Activated T-cell treated with anti-CD3 and anti-CD28 coated beads, Interleukin-2, amount 50 U/mL, for 4 hours (primary cell): Measurements from ENCODE around the gene MACROD2. TPM values are rescaled to one million over a fixed set of nuclear protein-coding genes. Genes with fewer than 3 reads are reported as not detected.

Experiments
- ATAC-seq, 2 donors: fragments of 200-7000 bp; cut with Tn5 transposase; one replicate each; pipeline ENCODE4 v1.10.0; 2021
- DNase-seq: peaks from one replicate; pipeline ENCODE4 v3.0.0-alpha.2; 2020
- H3K27me3 Mint-ChIP-seq: one replicate; pipeline ENCODE4 v1.8.0; 2021; ENCODE audit warnings: low read depth, mixed read lengths
- H3K36me3 Mint-ChIP-seq: one replicate; pipeline ENCODE4 v1.8.0; 2022; ENCODE audit warnings: mixed read lengths; ENCODE audit not compliant: insufficient read depth
- H3K4me1 Mint-ChIP-seq: one replicate; pipeline ENCODE4 v1.8.0; 2021; ENCODE audit warnings: low read depth, mixed read lengths
- H3K4me3 Mint-ChIP-seq: one replicate; pipeline ENCODE4 v1.8.0; 2021; ENCODE audit warnings: mild to moderate bottlenecking, moderate library complexity, mixed read lengths
- H3K9me3 Mint-ChIP-seq: one replicate; pipeline ENCODE4 v1.8.0; 2021; ENCODE audit warnings: mixed read lengths
- total RNA-seq, 3 donors: library from RNA; stranded (reverse); gene quantifications; one replicate each; pipeline ENCODE4 v1.2.1, GENCODE V29; 2021

MACROD2 gene
- total RNA-seq, 3 donors from 2014 or later, result 0.10 TPM; not detected in 2

DNA sequence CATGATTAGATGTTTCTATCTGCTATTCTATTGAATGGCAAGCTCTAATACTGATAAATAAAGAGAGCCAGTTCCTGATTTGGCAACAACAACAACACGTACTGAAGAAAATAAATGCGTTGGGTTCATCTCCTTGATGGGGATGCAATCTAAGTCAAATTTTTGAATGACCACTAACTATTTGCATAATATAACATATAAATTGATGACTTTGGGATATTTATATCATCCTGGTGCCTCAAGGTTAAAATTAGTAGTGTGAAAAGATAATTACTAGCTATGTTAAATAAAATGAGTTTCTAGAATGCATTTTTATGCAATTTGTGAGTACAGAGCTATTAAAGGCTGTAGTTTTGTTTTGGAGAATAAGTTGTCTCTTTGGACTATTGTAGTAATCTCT is 1681.5 kb downstream of the MACROD2 start:
- H3K36me3 Mint-ChIP-seq, result no peaks in the 10 kb centered on the region
- no peak for ATAC-seq
- peaks cover 3% of the 10 kb centered on the region for H3K9me3 Mint-ChIP-seq
- peaks cover 3% of the 10 kb centered on the region for H3K27me3 Mint-ChIP-seq
- no peaks in the 10 kb centered on the region for H3K4me1 Mint-ChIP-seq
- no peak overlapping the region for H3K4me3 Mint-ChIP-seq
- DNase-seq, result no peak

DNA sequence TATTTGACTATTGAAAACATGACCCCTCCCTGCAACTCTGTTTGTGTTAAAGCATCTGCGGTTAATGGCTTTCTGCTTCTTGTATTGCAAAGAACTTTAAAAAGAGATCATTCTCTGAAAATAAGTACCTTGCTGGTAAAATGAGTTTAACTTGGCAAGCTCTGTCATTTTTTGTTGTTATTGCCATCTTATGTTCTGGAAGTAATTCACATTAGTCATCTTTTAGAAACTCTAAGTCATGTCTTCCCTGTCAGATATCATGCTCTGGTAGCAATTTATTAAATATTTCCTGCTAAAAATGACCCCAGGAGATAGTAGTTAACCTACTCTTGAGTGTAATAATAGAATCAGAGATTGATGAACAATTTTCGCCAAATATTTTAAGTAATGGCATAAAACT is 1687.4 kb downstream of the MACROD2 start:
- DNase-seq (no peak), ATAC-seq (no peak)
- Mint-ChIP-seq H3K27me3 (peaks cover 3% of the 10 kb centered on the region), H3K36me3 (no peaks in the 10 kb centered on the region), H3K4me3 (no peak overlapping the region), H3K4me1 (no peaks in the 10 kb centered on the region), H3K9me3 (no peaks in the 10 kb centered on the region)

DNA sequence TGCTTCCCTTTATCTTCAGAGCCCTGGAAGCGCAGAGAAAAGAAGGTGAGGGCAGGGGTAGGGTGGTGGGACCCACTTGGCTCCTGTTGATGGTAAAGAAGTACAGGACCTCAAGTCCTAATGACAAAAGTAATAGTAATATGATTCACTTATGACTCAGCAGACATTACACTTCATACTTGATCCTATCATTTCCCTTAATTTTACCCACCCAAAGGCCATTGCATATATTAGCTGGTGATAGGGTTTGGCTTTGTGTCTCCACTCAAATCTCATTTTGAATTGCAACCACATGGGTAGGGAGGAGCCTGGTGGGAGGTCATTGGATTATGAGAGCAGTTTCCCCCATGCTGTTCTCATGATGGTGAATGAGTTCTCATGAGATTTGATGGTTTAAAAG is 1697.3 kb downstream of the MACROD2 start:
- ATAC-seq, result no peak
- DNase-seq, result no peak
- H3K4me3 Mint-ChIP-seq, result no peak overlapping the region
- H3K4me1 Mint-ChIP-seq, result no peaks in the 10 kb centered on the region
- H3K36me3 Mint-ChIP-seq, result no peaks in the 10 kb centered on the region
- H3K9me3 Mint-ChIP-seq, result peaks cover 7% of the 10 kb centered on the region
- H3K27me3 Mint-ChIP-seq, result no peaks in the 10 kb centered on the region

DNA sequence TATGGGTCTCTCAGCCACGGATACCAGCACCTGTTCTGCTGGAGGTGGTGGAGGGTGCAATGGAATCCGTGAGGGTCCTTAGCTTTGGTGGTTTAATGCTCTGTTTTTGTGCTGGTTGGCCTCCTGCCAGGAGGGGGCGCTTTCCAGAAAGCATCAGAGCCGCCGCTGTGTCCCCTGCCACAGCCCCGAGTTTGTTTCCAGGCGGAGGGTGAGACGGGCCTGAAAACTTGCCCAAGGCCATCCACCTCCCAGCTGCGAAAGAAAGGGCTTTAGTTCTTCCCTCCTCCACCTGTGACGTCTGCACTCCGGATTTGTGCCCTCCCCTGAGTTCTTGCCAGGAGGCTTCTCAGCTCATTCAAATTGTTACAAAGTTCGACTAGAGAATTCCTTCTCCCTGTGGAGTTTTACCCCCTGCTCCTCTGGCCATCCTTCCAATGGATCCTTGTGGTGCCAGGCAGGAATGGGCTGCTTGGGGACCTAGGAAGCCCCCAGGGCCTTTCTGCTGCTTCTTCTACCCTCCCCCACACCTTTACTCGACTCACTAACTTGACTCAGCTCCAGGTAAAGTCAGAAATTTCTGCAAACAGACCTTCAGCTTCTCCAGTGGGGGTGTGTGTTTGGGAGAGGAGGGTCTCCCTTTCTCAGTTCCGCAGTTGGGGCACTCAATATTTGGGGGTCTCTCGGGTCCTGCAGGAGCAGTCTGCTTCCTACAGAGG is 1704.3 kb downstream of the MACROD2 start:
- no peaks in the 10 kb centered on the region for H3K36me3 Mint-ChIP-seq
- H3K27me3 Mint-ChIP-seq, result no peaks in the 10 kb centered on the region
- H3K4me1 Mint-ChIP-seq, result no peaks in the 10 kb centered on the region
- H3K4me3 Mint-ChIP-seq, result no peak overlapping the region
- H3K9me3 Mint-ChIP-seq, result peaks cover 4% of the 10 kb centered on the region
- no peak for ATAC-seq
- DNase-seq, result no peak

DNA sequence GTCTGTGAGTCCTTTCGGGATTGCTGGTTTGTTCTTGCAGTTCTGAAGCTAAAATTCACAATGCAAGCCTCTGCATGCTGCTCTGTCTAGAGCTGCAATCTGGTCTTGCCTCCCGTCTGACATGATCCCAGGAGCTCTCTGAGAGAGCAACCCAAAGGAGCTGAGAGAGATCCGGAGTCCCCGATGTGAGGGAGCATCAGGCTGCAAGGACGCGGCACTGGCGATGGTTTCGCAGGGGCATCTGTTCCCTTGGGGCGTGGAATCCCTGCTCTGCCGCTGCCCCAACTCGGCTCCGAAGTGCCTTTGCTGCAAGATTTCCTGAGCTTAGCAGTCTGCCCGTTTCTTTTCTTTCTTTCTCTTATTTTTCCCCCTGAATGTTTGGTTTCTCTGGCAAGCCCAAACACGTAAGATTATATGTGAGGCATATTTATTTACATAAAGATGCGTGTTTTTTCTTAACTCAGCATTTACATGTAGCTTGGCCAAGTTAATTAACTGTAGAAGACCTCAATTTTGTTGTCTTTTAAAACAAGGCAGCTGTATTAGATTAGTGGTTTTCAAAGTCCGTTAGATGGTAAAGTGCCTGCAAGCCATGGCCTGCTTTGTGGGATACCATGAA is 1704.9 kb downstream of the MACROD2 start:
- peaks cover 4% of the 10 kb centered on the region for H3K9me3 Mint-ChIP-seq
- H3K4me1 Mint-ChIP-seq, result no peaks in the 10 kb centered on the region
- H3K27me3 Mint-ChIP-seq, result no peaks in the 10 kb centered on the region
- no peak overlapping the region for H3K4me3 Mint-ChIP-seq
- ATAC-seq (no peak), DNase-seq (no peak)
- H3K36me3 Mint-ChIP-seq, result no peaks in the 10 kb centered on the region

DNA sequence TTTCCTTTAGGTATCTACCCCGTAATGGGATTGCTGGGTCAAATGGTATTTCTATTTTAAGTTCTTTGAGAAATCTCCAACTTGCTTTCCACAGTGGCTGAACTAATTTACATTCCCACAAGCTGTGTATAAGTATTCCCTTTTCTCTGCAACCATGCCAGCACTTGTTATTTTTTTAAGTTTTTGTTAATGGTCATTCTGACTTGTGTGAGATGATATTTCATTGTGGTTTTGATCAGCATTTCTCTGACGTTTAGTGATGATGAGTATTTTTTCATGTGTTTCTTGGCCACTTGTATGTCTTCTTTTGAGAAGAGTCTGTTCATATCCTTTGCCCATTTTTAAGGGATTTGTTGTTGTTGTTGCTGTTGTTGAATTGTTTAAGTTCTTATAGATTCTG is 1706.8 kb downstream of the MACROD2 start:
- Mint-ChIP-seq H3K4me3 (no peak overlapping the region), H3K27me3 (no peaks in the 10 kb centered on the region), H3K4me1 (no peaks in the 10 kb centered on the region), H3K36me3 (no peaks in the 10 kb centered on the region), H3K9me3 (no peaks in the 10 kb centered on the region)
- ATAC-seq (no peak), DNase-seq (no peak)

DNA sequence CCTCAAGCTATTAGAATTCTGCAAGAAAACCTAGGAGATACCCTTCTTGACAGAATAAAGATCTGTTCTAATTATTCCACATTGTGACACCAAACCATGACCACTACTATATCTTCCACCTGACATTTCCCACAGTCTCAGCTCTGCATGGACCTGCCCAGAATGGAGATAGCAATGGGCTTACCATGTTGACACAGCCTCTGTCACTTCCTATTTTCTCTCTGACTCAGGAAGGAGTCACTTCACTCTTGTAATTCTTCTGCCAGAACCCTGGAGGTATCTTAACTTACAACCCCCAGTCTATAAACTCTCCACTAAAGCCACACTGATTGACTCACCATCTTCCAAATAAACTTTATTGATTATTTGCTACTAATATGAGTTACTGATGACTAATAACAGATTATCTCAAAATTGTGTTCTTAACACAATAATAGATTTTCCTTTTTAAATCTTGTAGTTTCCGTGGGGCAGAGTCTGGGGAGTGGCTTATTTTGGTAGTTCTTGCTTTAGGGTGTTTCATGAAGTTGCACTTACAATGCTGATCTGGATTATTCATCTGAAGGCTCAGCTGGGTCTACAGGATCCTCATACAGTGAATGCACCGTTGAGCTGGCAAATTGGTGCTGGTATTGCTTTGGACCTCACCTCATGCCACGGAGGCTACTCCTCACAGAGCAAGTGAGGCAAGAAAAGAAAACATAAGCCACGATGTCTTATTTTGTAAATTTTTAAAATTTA is 1708.0 kb downstream of the MACROD2 start:
- H3K36me3 Mint-ChIP-seq, result no peaks in the 10 kb centered on the region

DNA sequence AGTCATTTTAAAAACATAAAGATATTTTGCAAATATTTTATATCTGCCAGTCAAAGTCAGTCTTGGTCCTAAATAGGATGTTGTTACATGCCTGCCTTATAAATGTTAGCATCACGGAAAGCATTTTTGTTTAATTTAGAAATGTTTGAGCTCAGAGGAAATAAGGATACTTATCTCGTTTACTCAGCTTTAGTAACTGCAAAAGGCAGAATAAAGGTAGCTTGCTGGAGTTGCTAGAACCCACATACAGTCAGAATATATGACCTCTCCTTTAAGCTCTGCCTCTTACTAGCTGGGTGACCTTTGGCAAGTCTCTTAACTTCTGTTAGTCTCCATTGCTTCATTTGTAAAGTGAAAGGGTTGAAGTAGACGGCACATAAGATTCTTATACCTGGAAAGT is 1710.7 kb downstream of the MACROD2 start:
- Mint-ChIP-seq H3K4me1 (no peaks in the 10 kb centered on the region), H3K27me3 (no peaks in the 10 kb centered on the region), H3K4me3 (no peak overlapping the region), H3K9me3 (no peaks in the 10 kb centered on the region), H3K36me3 (no peaks in the 10 kb centered on the region)
- DNase-seq (no peak), ATAC-seq (no peak)

More for the DNA sequence above, 1708.0 kb downstream of the MACROD2 start:
- no peak for ATAC-seq
- Mint-ChIP-seq H3K27me3 (no peaks in the 10 kb centered on the region), H3K4me3 (no peak overlapping the region), H3K4me1 (no peaks in the 10 kb centered on the region), H3K9me3 (no peaks in the 10 kb centered on the region)
- no peak for DNase-seq

DNA sequence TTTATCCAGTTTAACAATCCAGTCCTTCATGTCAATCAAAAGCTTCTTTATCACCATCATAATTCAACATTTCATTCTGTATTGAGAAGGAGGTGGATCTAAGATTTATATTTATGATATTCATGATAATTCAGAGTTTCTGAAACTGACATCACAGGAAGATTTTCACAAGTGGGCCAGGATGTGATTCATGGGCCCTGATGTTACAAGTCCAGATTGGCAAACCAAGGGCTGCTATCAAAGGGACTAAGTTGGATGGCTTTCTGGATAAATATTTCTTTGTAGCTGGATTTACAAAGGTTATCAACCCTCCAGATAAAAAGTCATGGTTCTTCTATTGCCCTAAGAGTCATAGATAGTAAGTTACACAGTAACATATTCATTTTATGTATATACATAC is 1711.4 kb downstream of the MACROD2 start:
- no peaks in the 10 kb centered on the region for H3K27me3 Mint-ChIP-seq
- no peaks in the 10 kb centered on the region for H3K36me3 Mint-ChIP-seq
- no peak for DNase-seq
- no peaks in the 10 kb centered on the region for H3K9me3 Mint-ChIP-seq
- no peaks in the 10 kb centered on the region for H3K4me1 Mint-ChIP-seq
- ATAC-seq, result no peak
- H3K4me3 Mint-ChIP-seq, result no peak overlapping the region

DNA sequence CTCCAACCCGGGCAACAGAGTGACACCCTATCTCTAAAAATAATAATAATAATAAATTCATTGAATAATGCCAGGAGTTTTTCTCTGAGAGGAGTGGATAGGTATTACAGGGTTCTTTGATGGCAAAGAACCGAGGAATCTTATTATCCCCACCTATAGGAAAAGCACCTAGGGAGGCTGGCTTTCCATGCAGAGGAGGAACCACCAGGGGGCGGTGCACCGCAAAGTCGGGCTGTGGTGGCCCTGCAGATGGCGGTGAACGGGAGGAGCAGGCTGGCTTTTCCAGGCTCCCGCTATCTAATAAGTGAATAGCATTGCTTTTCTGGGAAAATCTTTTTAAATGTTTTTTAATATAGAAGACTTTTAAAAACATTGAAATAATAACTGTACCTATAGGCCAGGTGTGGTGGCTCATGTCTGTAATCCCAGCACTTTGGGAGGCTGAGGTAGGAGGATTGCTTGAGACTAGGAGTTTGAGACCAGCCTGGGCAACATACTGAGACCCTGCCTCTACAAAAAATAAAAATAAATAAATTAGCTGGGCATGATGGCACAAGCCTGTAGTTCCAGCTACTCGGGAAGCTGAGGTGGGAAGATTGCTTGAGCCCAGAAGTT is 1713.8 kb downstream of the MACROD2 start:
- ATAC-seq, result no peak
- no peak overlapping the region for H3K4me3 Mint-ChIP-seq
- no peaks in the 10 kb centered on the region for H3K27me3 Mint-ChIP-seq
- no peaks in the 10 kb centered on the region for H3K9me3 Mint-ChIP-seq
- H3K4me1 Mint-ChIP-seq, result no peaks in the 10 kb centered on the region
- H3K36me3 Mint-ChIP-seq, result no peaks in the 10 kb centered on the region
- no peak for DNase-seq

DNA sequence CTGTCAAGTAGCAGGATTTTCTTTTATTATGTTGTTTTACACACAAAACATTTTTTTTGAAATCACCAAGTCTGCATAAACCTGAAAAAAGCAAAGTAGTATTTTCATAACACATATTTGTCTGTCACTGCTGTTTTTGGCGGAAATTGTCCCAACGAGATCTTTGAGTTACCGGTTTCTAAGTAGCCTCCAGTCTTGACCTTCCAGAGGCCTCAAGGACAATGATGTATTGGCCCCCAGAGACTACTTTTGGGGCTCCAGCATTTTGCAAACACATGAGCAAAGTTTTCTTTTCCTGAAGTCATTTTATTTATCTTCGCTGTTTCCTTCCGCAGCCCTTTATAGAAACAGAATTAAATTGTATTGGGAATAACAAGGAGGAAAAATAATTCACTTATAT is 1715.3 kb downstream of the MACROD2 start:
- no peaks in the 10 kb centered on the region for H3K27me3 Mint-ChIP-seq
- no peaks in the 10 kb centered on the region for H3K36me3 Mint-ChIP-seq
- H3K9me3 Mint-ChIP-seq, result no peaks in the 10 kb centered on the region
- no peak for DNase-seq
- no peaks in the 10 kb centered on the region for H3K4me1 Mint-ChIP-seq
- no peak overlapping the region for H3K4me3 Mint-ChIP-seq
- ATAC-seq, result no peak

DNA sequence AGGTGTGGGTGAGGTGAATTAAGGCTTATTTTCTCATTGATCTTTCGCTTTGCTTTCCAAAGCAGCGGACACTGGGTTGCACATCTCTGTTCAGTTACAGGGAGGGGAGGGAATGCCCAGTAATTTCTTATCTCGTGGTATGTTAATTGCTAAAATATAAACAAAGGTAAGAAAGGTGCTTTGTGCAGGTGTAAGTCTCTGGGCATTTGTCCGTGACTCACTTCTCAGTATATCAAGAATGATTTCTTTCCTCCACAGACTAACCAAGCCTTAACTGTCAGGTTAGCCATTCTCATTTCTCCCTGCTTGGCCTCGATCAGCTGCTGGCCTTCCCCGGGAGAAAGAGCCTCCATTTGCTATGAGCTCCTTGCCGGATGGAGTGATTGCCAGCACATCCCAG is 1715.9 kb downstream of the MACROD2 start:
- Mint-ChIP-seq H3K4me3 (no peak overlapping the region), H3K9me3 (no peaks in the 10 kb centered on the region), H3K36me3 (no peaks in the 10 kb centered on the region), H3K4me1 (no peaks in the 10 kb centered on the region), H3K27me3 (no peaks in the 10 kb centered on the region)
- DNase-seq (no peak), ATAC-seq (no peak)

DNA sequence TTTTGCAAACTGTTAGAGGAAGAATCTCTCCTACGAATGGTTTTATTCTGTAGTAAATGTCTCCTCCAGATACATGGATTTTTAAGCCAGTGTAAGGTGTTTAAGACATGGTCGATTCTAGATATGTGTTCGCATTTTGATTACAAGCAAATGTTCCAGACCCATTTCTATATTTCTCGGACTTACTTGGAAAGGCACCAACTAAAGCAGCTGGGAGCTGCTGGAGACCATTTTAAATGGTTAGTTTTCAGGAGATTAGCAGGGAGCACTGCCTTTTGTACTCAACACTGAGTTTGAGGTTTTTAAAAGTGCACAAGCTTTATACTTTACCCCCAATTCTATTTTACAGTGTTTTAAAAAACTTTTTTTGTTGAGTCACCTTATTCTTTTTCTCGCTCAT is 1720.9 kb downstream of the MACROD2 start:
- no peak for ATAC-seq
- Mint-ChIP-seq H3K9me3 (peaks cover 6% of the 10 kb centered on the region), H3K4me1 (no peaks in the 10 kb centered on the region), H3K27me3 (no peaks in the 10 kb centered on the region), H3K4me3 (no peak overlapping the region), H3K36me3 (no peaks in the 10 kb centered on the region)
- DNase-seq, result no peak

DNA sequence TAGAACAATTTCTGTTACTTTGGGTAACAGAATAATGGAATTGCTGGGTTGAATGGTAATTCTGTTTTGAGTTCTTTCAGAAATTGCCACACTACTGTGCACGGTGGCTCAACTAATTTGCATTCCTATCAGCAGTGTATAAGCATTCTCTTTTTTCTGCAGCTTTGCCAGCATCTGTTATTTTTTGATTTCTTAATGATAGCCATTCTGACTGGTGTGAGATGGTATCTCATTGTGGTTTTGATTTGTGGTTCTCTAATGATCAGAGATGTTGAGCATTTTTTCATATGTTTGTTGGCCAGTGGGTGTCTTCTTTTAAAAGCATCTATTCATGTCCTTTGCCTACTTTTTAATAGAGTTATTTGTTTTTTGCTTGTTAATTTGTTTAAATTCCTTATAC is 1731.1 kb downstream of the MACROD2 start:
- H3K27me3 Mint-ChIP-seq, result no peaks in the 10 kb centered on the region

More for the DNA sequence above, 1731.1 kb downstream of the MACROD2 start:
- Mint-ChIP-seq H3K4me3 (no peak overlapping the region), H3K36me3 (no peaks in the 10 kb centered on the region), H3K9me3 (peaks cover 15% of the 10 kb centered on the region), H3K4me1 (no peaks in the 10 kb centered on the region)
- no peak for ATAC-seq
- no peak for DNase-seq
